Endothelial cell (in vitro differentiated cells): ENCODE data around the gene CEP295NL. TPM values are rescaled to one million over a fixed set of nuclear protein-coding genes. Genes with fewer than 3 reads are reported as not detected.

Experiments
- DNase-seq: peaks from one replicate; pipeline ENCODE4 v3.0.0; 2021; ENCODE audit warnings: low spot score
- H3K27ac Mint-ChIP-seq: one replicate; pipeline ENCODE4 v1.8.0; 2021; ENCODE audit warnings: mixed read lengths, inconsistent platforms; ENCODE audit not compliant: unreplicated experiment
- H3K27me3 Mint-ChIP-seq: one replicate; pipeline ENCODE4 v1.8.0; 2021; ENCODE audit warnings: mild to moderate bottlenecking, moderate library complexity, mixed read lengths, inconsistent platforms; ENCODE audit not compliant: unreplicated experiment
- H3K36me3 Mint-ChIP-seq: one replicate; pipeline ENCODE4 v1.8.0; 2021; ENCODE audit warnings: mild to moderate bottlenecking, low read depth, mixed read lengths, inconsistent platforms; ENCODE audit not compliant: unreplicated experiment
- H3K4me1 Mint-ChIP-seq: one replicate; pipeline ENCODE4 v1.8.0; 2021; ENCODE audit warnings: mild to moderate bottlenecking, mixed read lengths, inconsistent platforms; ENCODE audit not compliant: unreplicated experiment
- H3K4me3 Mint-ChIP-seq: one replicate; pipeline ENCODE4 v1.8.0; 2021; ENCODE audit warnings: mild to moderate bottlenecking, mixed read lengths, inconsistent platforms; ENCODE audit not compliant: unreplicated experiment
- H3K9me3 Mint-ChIP-seq: one replicate; pipeline ENCODE4 v1.8.0; 2021; ENCODE audit warnings: mixed read lengths, inconsistent platforms; ENCODE audit not compliant: unreplicated experiment
- total RNA-seq: library from RNA; stranded (reverse); fragmentation: NEBNext Ultra II Directional; extraction: Animal tissue kit (Norgen Biotek cat#: 25700); gene quantifications from one replicate; pipeline ENCODE4 v1.2.1, GENCODE V29; 2021; ENCODE audit not compliant: unreplicated experiment
- TF ChIP-seq, protein P1 (sequence below): fragments of 200-600 bp; sonication (generic); IDR thresholded peaks from one replicate; pipeline ENCODE4 v1.5.0; 2021; ENCODE audit warnings: antibody characterized with exemption; ENCODE audit not compliant: unreplicated experiment

CEP295NL gene
- total RNA-seq, 1 donor from 2014 or later, result 1.4 TPM

DNA sequence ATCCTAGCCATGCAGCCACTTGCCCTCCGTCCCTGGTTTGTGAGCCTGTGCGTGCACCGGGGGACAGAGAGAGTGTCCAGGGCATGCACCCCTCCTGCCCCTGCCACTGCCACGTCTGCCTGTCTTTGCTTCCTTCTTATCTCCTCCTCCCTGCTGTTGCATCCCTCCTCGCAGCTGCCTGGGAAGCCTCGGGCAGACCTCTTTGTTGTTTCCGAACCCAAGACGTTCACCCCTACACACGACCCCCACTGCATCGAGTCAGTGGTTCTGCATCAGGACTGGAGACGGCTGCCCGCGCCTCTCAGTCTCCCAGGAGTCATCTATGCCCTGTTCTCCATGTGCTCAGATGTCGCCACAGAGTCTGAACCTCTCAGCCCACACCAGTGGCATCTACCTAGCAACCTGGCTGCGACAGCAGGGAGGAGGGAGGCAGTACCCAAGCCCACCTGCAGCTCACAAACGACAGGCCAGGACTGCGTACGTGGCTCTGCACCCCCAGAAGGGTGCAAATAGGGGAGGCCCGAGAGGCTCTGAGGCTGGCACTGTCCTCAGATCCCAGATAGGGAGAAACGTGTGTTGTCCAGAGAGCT lies 17.0 kb upstream of the CEP295NL start:
- Mint-ChIP-seq H3K4me1 (peaks cover 23% of the 10 kb centered on the region), H3K27me3 (peaks cover 10% of the 10 kb centered on the region), H3K9me3 (no peaks in the 10 kb centered on the region), H3K27ac (no peak overlapping the region), H3K36me3 (no peaks in the 10 kb centered on the region), H3K4me3 (no peak overlapping the region)
- DNase-seq, result no peak
- TF ChIP-seq, protein P1, sequence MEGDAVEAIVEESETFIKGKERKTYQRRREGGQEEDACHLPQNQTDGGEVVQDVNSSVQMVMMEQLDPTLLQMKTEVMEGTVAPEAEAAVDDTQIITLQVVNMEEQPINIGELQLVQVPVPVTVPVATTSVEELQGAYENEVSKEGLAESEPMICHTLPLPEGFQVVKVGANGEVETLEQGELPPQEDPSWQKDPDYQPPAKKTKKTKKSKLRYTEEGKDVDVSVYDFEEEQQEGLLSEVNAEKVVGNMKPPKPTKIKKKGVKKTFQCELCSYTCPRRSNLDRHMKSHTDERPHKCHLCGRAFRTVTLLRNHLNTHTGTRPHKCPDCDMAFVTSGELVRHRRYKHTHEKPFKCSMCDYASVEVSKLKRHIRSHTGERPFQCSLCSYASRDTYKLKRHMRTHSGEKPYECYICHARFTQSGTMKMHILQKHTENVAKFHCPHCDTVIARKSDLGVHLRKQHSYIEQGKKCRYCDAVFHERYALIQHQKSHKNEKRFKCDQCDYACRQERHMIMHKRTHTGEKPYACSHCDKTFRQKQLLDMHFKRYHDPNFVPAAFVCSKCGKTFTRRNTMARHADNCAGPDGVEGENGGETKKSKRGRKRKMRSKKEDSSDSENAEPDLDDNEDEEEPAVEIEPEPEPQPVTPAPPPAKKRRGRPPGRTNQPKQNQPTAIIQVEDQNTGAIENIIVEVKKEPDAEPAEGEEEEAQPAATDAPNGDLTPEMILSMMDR, result no peak

DNA sequence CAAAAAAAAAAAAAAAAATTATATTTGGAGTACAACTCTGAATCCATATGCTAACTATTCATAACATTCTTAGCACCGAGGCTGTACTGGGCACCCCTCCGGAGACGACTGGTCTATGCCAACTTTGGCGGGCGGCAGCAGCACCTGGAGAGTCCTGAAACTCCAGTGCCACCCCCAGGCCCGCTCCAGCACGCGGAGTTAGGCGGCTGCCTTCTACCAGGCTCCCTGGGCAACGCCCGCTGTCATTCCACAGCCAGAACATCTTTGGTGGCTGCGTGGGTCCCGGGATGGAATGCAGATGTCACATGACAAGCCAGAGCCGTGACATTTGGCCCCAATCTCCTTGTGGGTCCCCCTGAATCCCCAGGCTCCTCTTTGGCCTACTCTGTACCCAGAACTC lies 16.0 kb upstream of the CEP295NL start:
- H3K4me3 Mint-ChIP-seq, result no peak overlapping the region
- TF ChIP-seq, protein P1, result no peak
- H3K9me3 Mint-ChIP-seq, result no peaks in the 10 kb centered on the region
- H3K27ac Mint-ChIP-seq, result no peak overlapping the region
- no peak for DNase-seq
- peaks cover 10% of the 10 kb centered on the region for H3K27me3 Mint-ChIP-seq
- peaks cover 23% of the 10 kb centered on the region for H3K4me1 Mint-ChIP-seq
- H3K36me3 Mint-ChIP-seq, result no peaks in the 10 kb centered on the region

DNA sequence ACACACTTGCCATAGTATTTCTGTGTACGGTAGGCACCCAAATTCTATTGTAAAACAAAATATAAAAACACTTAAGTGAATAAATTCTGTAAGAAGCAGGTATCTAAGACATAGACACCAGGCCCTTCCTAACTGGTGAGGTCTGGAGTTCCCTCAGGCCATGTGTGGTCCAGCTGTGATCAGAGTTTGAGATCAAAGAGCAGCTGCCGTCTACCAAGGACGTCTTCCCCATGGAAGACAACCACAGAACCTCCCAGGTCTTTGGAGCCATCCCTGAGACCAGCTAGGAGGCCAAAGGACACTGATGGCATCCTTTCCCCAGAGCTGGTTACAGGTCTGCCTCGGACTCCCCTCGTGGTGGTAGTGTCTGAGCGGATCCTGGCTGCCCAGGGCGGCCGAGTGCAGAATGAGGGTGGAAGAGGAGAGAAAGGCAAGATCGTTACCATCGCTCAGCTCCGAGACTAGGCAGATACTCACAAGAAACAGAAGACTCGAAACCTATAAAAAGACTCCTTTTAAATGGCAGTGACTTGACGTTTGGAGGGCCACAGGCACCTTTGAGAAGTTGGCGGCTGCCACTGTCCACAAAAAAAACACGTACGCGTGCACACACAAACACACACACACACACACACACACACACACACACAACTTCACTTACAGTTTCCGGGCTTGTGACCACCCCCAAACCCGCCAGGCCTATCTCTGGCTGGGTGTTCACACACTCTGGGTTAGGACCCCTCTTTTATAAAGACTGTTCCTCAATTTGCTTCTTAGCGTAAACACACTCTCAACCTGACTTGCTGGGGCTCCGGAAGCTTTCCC lies 14.7 kb upstream of the CEP295NL start:
- H3K27me3 Mint-ChIP-seq, result peaks cover 10% of the 10 kb centered on the region
- peaks cover 19% of the 10 kb centered on the region for H3K4me1 Mint-ChIP-seq
- no peak overlapping the region for H3K27ac Mint-ChIP-seq
- no peaks in the 10 kb centered on the region for H3K9me3 Mint-ChIP-seq
- no peak for DNase-seq
- no peak overlapping the region for H3K4me3 Mint-ChIP-seq
- H3K36me3 Mint-ChIP-seq, result no peaks in the 10 kb centered on the region
- TF ChIP-seq, protein P1, result no peak

DNA sequence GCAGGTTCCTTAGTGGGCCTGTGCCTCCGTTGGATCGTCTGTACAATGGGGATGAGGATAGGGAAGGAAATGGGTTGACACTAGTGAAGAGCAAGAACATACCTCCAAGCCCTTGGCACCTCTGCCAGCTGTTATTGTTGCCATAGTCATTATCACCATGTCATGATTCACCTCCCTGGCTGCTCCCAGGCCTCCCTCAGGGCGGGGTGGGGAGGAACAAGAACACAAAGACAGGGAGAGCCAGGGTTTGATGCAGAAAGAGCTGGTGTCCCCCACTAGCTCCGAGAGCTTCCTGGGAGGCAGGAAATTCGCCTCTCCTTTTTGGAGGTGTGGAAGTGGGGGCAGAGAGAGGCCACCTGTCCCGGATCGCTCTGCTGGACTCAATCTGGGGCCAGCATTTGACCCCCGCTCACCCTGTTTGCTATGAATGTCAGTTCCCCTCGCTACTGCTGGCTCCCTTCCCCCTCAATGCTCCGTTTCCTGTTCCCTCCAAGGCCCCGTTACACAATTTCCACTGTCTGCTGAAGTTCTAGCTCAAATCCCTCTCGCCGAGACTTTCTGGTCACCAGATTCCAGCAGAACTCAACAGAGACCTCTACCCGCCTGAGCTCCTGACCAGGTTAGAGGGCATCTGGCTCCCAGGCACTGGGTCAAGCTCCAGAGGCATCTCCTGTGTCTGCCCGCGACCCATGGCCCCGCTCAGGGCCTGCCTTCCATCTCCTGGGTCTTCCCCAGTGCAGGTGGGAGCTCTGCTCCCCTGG lies 13.1 kb upstream of the CEP295NL start:
- Mint-ChIP-seq H3K36me3 (no peaks in the 10 kb centered on the region), H3K4me1 (peaks cover 18% of the 10 kb centered on the region), H3K27me3 (peaks cover 6% of the 10 kb centered on the region), H3K9me3 (no peaks in the 10 kb centered on the region), H3K4me3 (peak overlapping the region; percentile 77), H3K27ac (peak overlapping the region; percentile 95)
- peak; percentile 30 for DNase-seq
- TF ChIP-seq, protein P1, result no peak
